CD14-positive monocyte (primary cell): ENCODE results near the gene MAPRE3. TPM values are rescaled to one million over a fixed set of nuclear protein-coding genes. Genes with fewer than 3 reads are reported as not detected.

ENCODE experiments used
- DNase-seq, 3 donors: peaks; one replicate each; pipeline ENCODE4 v3.0.0-alpha.2; 2011 to 2022
- H2AFZ ChIP-seq: 2 replicates; pipeline ENCODE4 v1.6.0; 2012; ENCODE audit warnings: mild to moderate bottlenecking, low read depth, low read length, inconsistent platforms; ENCODE audit not compliant: insufficient read depth, poor library complexity, severe bottlenecking
- H3K27ac ChIP-seq, 2 donors: 1 replicate in 1 of 2; 2 replicates in 1 of 2; pipeline ENCODE4 v1.5.1; 2012 to 2013; ENCODE audit warnings: low read length in 2 of 2, control low read depth in 1 of 2, inconsistent platforms in 1 of 2, low read depth in 1 of 2, mild to moderate bottlenecking in 1 of 2
- H3K27me3 ChIP-seq, 2 donors: one replicate each; pipeline versions ENCODE4 v1.6.0 to v1.6.1; 2011 to 2013; ENCODE audit warnings: low read length in 2 of 2; ENCODE audit not compliant: control insufficient read depth in 2 of 2, insufficient read depth in 2 of 2
- H3K36me3 ChIP-seq, 2 donors: replicated peaks in 1 of 2; 1 replicate in 1 of 2; 2 replicates in 1 of 2; pipeline versions ENCODE4 v1.5.1 to v1.6.1; 2012 to 2013; ENCODE audit warnings: low read length in 2 of 2, control low read depth in 1 of 2, inconsistent platforms in 1 of 2, mild to moderate bottlenecking in 1 of 2; ENCODE audit not compliant: insufficient read depth in 2 of 2, control insufficient read depth in 1 of 2
- H3K4me1 ChIP-seq, 2 donors: 1 replicate in 1 of 2; 2 replicates in 1 of 2; pipeline versions ENCODE4 v1.5.1 to v1.6.1; 2012 to 2013; ENCODE audit warnings: low read length in 2 of 2, control low read depth in 1 of 2, inconsistent platforms in 1 of 2, mild to moderate bottlenecking in 1 of 2, moderate library complexity in 1 of 2; ENCODE audit not compliant: insufficient read depth in 2 of 2, control insufficient read depth in 1 of 2
- H3K4me2 ChIP-seq: replicated peaks from 2 replicates; pipeline ENCODE3; 2012; ENCODE audit warnings: low read length, moderate library complexity, mild to moderate bottlenecking; ENCODE audit not compliant: poor library complexity, severe bottlenecking; ENCODE audit errors: extremely low read depth
- H3K4me3 ChIP-seq, 3 experiments: fragments of 200-600 bp in 1 of 3; sonication (generic) in 1 of 3; replicated peaks in 1 of 3; 1 replicate in 2 of 3; 2 replicates in 1 of 3; pipeline ENCODE4 v1.5.1; 2011 to 2013; ENCODE audit warnings: low read length in 3 of 3, mild to moderate bottlenecking in 3 of 3, control low read depth in 2 of 3, low read depth in 2 of 3, inconsistent platforms in 1 of 3, moderate library complexity in 1 of 3
- H3K79me2 ChIP-seq: 2 replicates; pipeline ENCODE4 v1.6.0; 2012; ENCODE audit warnings: mild to moderate bottlenecking, control low read depth, inconsistent platforms, low read length, moderate library complexity; ENCODE audit not compliant: insufficient read depth
- H3K9ac ChIP-seq: 2 replicates; pipeline ENCODE4 v1.6.0; 2017; ENCODE audit warnings: low read length, mild to moderate bottlenecking; ENCODE audit not compliant: insufficient read depth, poor library complexity, severe bottlenecking
- H3K9me3 ChIP-seq, 2 donors: replicated peaks in 1 of 2; 1 replicate in 1 of 2; 2 replicates in 1 of 2; pipeline versions ENCODE4 v1.5.1 to v1.6.1; 2012 to 2013; ENCODE audit warnings: low read length in 2 of 2, control low read depth in 1 of 2; ENCODE audit not compliant: control insufficient read depth in 1 of 2, insufficient read depth in 1 of 2
- H4K20me1 ChIP-seq: 2 replicates; pipeline ENCODE4 v1.6.0; 2012; ENCODE audit warnings: mild to moderate bottlenecking, low read length, control low read depth, moderate library complexity; ENCODE audit not compliant: insufficient read depth
- H3K27ac Mint-ChIP-seq, 7 donors: one replicate each; pipeline ENCODE4 v1.8.0; 2020; ENCODE audit warnings: mild to moderate bottlenecking in 7 of 7, mixed read lengths in 7 of 7, moderate library complexity in 6 of 7, inconsistent platforms in 2 of 7
- H3K27me3 Mint-ChIP-seq, 3 donors: one replicate each; pipeline ENCODE4 v1.8.0; 2021 to 2022; ENCODE audit warnings: low read depth in 3 of 3, mild to moderate bottlenecking in 3 of 3, mixed read lengths in 3 of 3, moderate library complexity in 3 of 3, inconsistent platforms in 1 of 3
- H3K36me3 Mint-ChIP-seq, 2 donors: one replicate each; pipeline ENCODE4 v1.8.0; 2020; ENCODE audit warnings: mixed read lengths in 2 of 2, inconsistent platforms in 1 of 2, mild to moderate bottlenecking in 1 of 2
- H3K4me1 Mint-ChIP-seq: one replicate; pipeline ENCODE4 v1.8.0; 2020; ENCODE audit warnings: mild to moderate bottlenecking, mixed read lengths
- H3K4me3 Mint-ChIP-seq, 2 donors: one replicate each; pipeline ENCODE4 v1.8.0; 2020; ENCODE audit warnings: mild to moderate bottlenecking in 2 of 2, mixed read lengths in 2 of 2, moderate library complexity in 1 of 2
- H3K9me3 Mint-ChIP-seq, 7 donors: one replicate each; pipeline ENCODE4 v1.8.0; 2020 to 2022; ENCODE audit warnings: mixed read lengths in 7 of 7, mild to moderate bottlenecking in 6 of 7, moderate library complexity in 6 of 7, inconsistent platforms in 2 of 7
- WGBS: methylation state at CpG from one replicate; pipeline ENCODE4 v1.1.5; 2013; ENCODE audit warnings: missing lambda C conversion rate; ENCODE audit not compliant: insufficient coverage; 5-methylcytosine and 5-hydroxymethylcytosine counted together
- intact Hi-C, 2 donors: fragments of 100-400 bp; cut with micrococcal nuclease; formaldehyde crosslinking; loops; one replicate each; pipeline versions ENCODE4 v1.15.0 to v1.15.1; 2023
- polyA plus RNA-seq, 3 donors: library from polyadenylated mRNA; depleted of rRNA in 1 of 3; unstranded in 2 of 3; stranded (reverse) in 1 of 3; fragments of 300-500 nt in 2 of 3; fragments of >200 nt in 1 of 3; fragmentation: Illumina TruSeq in 2 of 3; gene quantifications; 1 replicate in 2 of 3; 2 replicates in 1 of 3; pipeline ENCODE4 v1.2.3, GENCODE V29; 2012 to 2021
- TF ChIP-seq, protein P1 (sequence below): fragments of 200-600 bp; IDR thresholded peaks from one replicate; pipeline ENCODE4 v1.8.0; 2022; ENCODE audit warnings: antibody characterized with exemption, mild to moderate bottlenecking

The MAPRE3 gene
- polyA plus RNA-seq, 3 donors = 2.4 to 14.4 (median 3.5) TPM

DNA sequence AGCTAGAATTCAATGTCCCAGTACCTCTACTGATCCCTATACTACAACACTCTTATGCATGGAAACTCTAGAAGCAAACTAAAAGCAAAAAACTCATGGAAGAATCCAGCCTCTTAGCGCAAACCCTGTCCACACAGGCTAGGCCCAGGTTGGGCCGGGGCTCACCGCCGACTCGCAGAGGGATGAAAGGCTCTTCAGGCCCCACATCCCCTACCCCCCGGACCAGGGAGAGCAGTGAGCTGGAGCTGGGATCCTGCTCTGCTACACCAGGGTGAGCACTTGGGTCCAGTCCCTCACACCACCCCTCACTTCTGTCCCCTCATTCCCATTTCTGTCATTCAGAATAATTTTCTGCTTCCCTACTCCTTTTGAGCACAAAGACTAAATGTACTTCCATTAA is 99.0 kb downstream of the MAPRE3 start:
- Histone ChIP-seq H3K4me2 (no peak overlapping the region), H4K20me1 (peaks cover 15% of the 10 kb centered on the region), H3K27ac (peak overlapping the region in 1 of 2 donors; percentile 96), H3K79me2 (peaks cover 24% of the 10 kb centered on the region), H3K4me1 (peaks cover 25 to 34% of the 10 kb centered on the region in 2 donors), H3K9me3 (no peaks in the 10 kb centered on the region), H3K9ac (no peak overlapping the region), H2AFZ (no peak overlapping the region), H3K27me3 (no peaks in the 10 kb centered on the region), H3K4me3 (no peak overlapping the region), H3K36me3 (peaks cover 21 to 52% of the 10 kb centered on the region in 2 donors)
- Mint-ChIP-seq H3K9me3 (no peaks in the 10 kb centered on the region), H3K4me3 (no peak overlapping the region), H3K27ac (peak overlapping the region in 3 of 7 donors; percentile 23 to 57 (median 57)), H3K4me1 (peaks cover 37% of the 10 kb centered on the region), H3K36me3 (peaks cover 39 to 48% of the 10 kb centered on the region in 2 donors), H3K27me3 (no peaks in the 10 kb centered on the region)
- TF ChIP-seq, protein P1, sequence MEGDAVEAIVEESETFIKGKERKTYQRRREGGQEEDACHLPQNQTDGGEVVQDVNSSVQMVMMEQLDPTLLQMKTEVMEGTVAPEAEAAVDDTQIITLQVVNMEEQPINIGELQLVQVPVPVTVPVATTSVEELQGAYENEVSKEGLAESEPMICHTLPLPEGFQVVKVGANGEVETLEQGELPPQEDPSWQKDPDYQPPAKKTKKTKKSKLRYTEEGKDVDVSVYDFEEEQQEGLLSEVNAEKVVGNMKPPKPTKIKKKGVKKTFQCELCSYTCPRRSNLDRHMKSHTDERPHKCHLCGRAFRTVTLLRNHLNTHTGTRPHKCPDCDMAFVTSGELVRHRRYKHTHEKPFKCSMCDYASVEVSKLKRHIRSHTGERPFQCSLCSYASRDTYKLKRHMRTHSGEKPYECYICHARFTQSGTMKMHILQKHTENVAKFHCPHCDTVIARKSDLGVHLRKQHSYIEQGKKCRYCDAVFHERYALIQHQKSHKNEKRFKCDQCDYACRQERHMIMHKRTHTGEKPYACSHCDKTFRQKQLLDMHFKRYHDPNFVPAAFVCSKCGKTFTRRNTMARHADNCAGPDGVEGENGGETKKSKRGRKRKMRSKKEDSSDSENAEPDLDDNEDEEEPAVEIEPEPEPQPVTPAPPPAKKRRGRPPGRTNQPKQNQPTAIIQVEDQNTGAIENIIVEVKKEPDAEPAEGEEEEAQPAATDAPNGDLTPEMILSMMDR = no peak
- WGBS = 96% methylated on average over 6 of the region's 6 CpGs
- no peak for DNase-seq
- intact Hi-C loops = no loop called here

DNA sequence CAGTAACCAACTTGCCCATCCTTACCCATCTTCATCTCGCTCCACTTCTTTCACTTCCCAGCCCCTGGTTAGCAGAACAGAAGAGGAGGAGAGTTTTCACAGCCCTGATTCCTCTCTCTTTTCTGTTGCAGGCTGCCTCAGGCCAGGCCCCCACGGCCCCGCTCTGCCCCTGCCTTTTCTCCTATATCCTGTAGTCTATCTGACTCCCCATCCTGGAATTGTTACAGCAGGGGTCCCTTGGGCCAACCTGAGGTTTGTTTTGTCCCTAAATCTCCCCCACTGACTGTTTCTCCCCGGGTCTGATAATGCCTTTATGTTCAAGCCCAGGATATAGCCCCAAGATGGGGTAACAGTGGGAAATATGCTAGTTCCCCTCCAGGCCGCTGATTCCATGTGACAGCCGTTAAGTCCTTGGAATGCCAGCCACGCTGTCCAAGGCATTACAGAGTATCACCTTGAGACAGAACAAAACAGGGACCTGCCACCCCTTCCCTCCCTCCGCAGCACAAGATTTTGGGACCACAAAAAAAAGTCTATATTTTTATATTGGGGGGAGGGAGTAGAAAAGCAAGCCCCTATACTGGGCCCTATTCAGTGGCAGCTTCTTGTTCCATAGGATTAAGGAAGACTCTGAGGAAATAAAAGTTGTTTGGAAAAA is 99.7 kb downstream of the MAPRE3 start:
- H2AFZ ChIP-seq = no peak overlapping the region
- no peaks in the 10 kb centered on the region for H3K27me3 ChIP-seq
- peak overlapping the region in 1 of 3 experiments; percentile 97 for H3K4me3 ChIP-seq
- 83% methylated on average over 2 of the region's 8 CpGs for WGBS
- Mint-ChIP-seq H3K4me1 (peaks cover 44% of the 10 kb centered on the region), H3K27ac (peak overlapping the region in 6 of 7 donors; percentile 50 to 98 (median 75)), H3K36me3 (peaks cover 36 to 42% of the 10 kb centered on the region in 2 donors), H3K4me3 (no peak overlapping the region), H3K9me3 (peaks cover 0 to under 1% (median 0%) of the 10 kb centered on the region in 7 donors), H3K27me3 (no peaks in the 10 kb centered on the region)
- H3K9ac ChIP-seq = no peak overlapping the region
- peaks cover 24% of the 10 kb centered on the region for H3K79me2 ChIP-seq
- peaks cover 32 to 41% of the 10 kb centered on the region in 2 donors for H3K4me1 ChIP-seq
- intact Hi-C loops = loop anchor here (5.0 kb wide), 1 partner anchor 38 kb away; the partner anchor contains the start of gene TMEM214 (in 2 of the 2)
- H4K20me1 ChIP-seq = peaks cover 15% of the 10 kb centered on the region
- TF ChIP-seq, protein P1 = no peak
- H3K4me2 ChIP-seq = peak overlapping the region; percentile 89
- H3K9me3 ChIP-seq = no peaks in the 10 kb centered on the region
- H3K27ac ChIP-seq = peak overlapping the region in 1 of 2 donors; percentile 96
- no peak for DNase-seq
- H3K36me3 ChIP-seq = peaks cover 21 to 51% of the 10 kb centered on the region in 2 donors
